DND-41 (cell line): ENCODE measurements around the gene AGPAT4.
"Not testable (repeated sequence)": the region's sequence is repeated elsewhere in the genome, so short reads cannot be mapped to it uniquely, and the experiment has no call there.

ENCODE experiments used
- ATAC-seq: fragments of 200-7000 bp; cut with Tn5 transposase; 3 replicates; pipeline ENCODE4 v1.9.1; 2021; ENCODE audit warnings: low read depth; ENCODE audit not compliant: insufficient read depth
- DNase-seq: peaks from one replicate; pipeline ENCODE4 v3.0.0-alpha.2; 2020
- H2AFZ ChIP-seq: 2 replicates; pipeline ENCODE4 v1.6.0; 2012; ENCODE audit warnings: low read depth, low read length
- H3K27ac ChIP-seq: 2 replicates; pipeline ENCODE4 v1.5.1; 2012; ENCODE audit warnings: low read length, inconsistent platforms
- H3K27me3 ChIP-seq: fragments of 200-600 bp; sonication (generic); 2 replicates; pipeline ENCODE4 v1.6.0; 2012; ENCODE audit warnings: low read length, mild to moderate bottlenecking, inconsistent platforms; ENCODE audit not compliant: insufficient read depth, poor library complexity
- H3K36me3 ChIP-seq: 2 replicates; pipeline ENCODE4 v1.5.1; 2012; ENCODE audit warnings: low read length, inconsistent platforms; ENCODE audit not compliant: insufficient read depth
- H3K4me1 ChIP-seq: 2 replicates; pipeline ENCODE4 v1.5.1; 2012; ENCODE audit warnings: mild to moderate bottlenecking, low read length; ENCODE audit not compliant: insufficient read depth
- H3K4me2 ChIP-seq: 2 replicates; pipeline ENCODE4 v1.6.0; 2012; ENCODE audit warnings: mild to moderate bottlenecking, moderate library complexity, low read length, inconsistent platforms; ENCODE audit not compliant: insufficient read depth
- H3K4me3 ChIP-seq, 2 experiments: fragments of 200-600 bp in 1 of 2; shearing (Covaris generic) in 1 of 2; 2 replicates each; pipeline ENCODE4 v1.5.1; 2012 to 2016; ENCODE audit warnings: inconsistent platforms in 2 of 2, low read length in 2 of 2, mild to moderate bottlenecking in 2 of 2, low read depth in 1 of 2, moderate library complexity in 1 of 2
- H3K79me2 ChIP-seq: 2 replicates; pipeline ENCODE4 v1.6.0; 2012; ENCODE audit warnings: low read length, inconsistent platforms; ENCODE audit not compliant: insufficient read depth
- H3K9ac ChIP-seq: 2 replicates; pipeline ENCODE4 v1.6.0; 2012; ENCODE audit warnings: low read depth, mild to moderate bottlenecking, inconsistent platforms, low read length, moderate library complexity
- H3K9me3 ChIP-seq: 2 replicates; pipeline ENCODE4 v1.5.1; 2012; ENCODE audit warnings: low read length, moderate library complexity, mild to moderate bottlenecking, inconsistent platforms; ENCODE audit not compliant: insufficient read depth, severe bottlenecking
- H4K20me1 ChIP-seq: 2 replicates; pipeline ENCODE4 v1.6.0; 2012; ENCODE audit warnings: low read length; ENCODE audit not compliant: insufficient read depth
- EZH2 ChIP-seq: IDR thresholded peaks from 3 replicates; pipeline ENCODE4 v1.6.1; 2012; ENCODE audit warnings: borderline replicate concordance, low read depth, mild to moderate bottlenecking, moderate library complexity, low read length, inconsistent platforms; ENCODE audit not compliant: severe bottlenecking
- TF ChIP-seq, protein P1 (sequence below): IDR thresholded peaks from 2 replicates; pipeline ENCODE4 v1.5.1; 2012; ENCODE audit warnings: borderline replicate concordance, low read length, moderate library complexity, mild to moderate bottlenecking; ENCODE audit not compliant: poor library complexity, severe bottlenecking; ENCODE audit errors: extremely low read depth

The AGPAT4 gene

GRCh38 chr6:161227004-161227960 is 46.6 kb downstream of the AGPAT4 start:
- Histone ChIP-seq H2AFZ (no peak overlapping the region), H3K9me3 (no peaks in the 10 kb centered on the region), H3K27ac (no peak overlapping the region), H3K79me2 (no peaks in the 10 kb centered on the region), H4K20me1 (no peaks in the 10 kb centered on the region), H3K4me1 (no peaks in the 10 kb centered on the region), H3K27me3 (no peaks in the 10 kb centered on the region), H3K4me3 (no peak overlapping the region), H3K9ac (no peak overlapping the region), H3K36me3 (no peaks in the 10 kb centered on the region), H3K4me2 (no peak overlapping the region)
- no peak for DNase-seq
- TF ChIP-seq, protein P1, sequence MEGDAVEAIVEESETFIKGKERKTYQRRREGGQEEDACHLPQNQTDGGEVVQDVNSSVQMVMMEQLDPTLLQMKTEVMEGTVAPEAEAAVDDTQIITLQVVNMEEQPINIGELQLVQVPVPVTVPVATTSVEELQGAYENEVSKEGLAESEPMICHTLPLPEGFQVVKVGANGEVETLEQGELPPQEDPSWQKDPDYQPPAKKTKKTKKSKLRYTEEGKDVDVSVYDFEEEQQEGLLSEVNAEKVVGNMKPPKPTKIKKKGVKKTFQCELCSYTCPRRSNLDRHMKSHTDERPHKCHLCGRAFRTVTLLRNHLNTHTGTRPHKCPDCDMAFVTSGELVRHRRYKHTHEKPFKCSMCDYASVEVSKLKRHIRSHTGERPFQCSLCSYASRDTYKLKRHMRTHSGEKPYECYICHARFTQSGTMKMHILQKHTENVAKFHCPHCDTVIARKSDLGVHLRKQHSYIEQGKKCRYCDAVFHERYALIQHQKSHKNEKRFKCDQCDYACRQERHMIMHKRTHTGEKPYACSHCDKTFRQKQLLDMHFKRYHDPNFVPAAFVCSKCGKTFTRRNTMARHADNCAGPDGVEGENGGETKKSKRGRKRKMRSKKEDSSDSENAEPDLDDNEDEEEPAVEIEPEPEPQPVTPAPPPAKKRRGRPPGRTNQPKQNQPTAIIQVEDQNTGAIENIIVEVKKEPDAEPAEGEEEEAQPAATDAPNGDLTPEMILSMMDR = no peak
- TF ChIP-seq EZH2 = no peak
- no peak for ATAC-seq

- H4K20me1 ChIP-seq = no peaks in the 10 kb centered on the region
- no peaks in the 10 kb centered on the region for H3K9me3 ChIP-seq
- no peaks in the 10 kb centered on the region for H3K4me1 ChIP-seq
- H3K27ac ChIP-seq = no peak overlapping the region
- no peaks in the 10 kb centered on the region for H3K79me2 ChIP-seq
- ATAC-seq (no peak), DNase-seq (no peak)
- TF ChIP-seq EZH2 = no peak
- TF ChIP-seq, protein P1 = no peak
- H3K4me3 ChIP-seq = no peak overlapping the region
- no peaks in the 10 kb centered on the region for H3K27me3 ChIP-seq
- no peaks in the 10 kb centered on the region for H3K36me3 ChIP-seq
- no peak overlapping the region for H3K4me2 ChIP-seq
- H3K9ac ChIP-seq = no peak overlapping the region
- H2AFZ ChIP-seq = no peak overlapping the region
Measured at GRCh38 chr6:161226009-161226964, 47.6 kb downstream of the AGPAT4 start.

GRCh38 chr6:161225681-161226008 is 48.2 kb downstream of the AGPAT4 start:
- no peak overlapping the region for H3K4me2 ChIP-seq
- H3K79me2 ChIP-seq = no peaks in the 10 kb centered on the region
- H4K20me1 ChIP-seq = no peaks in the 10 kb centered on the region
- H3K27ac ChIP-seq = no peak overlapping the region
- H3K9ac ChIP-seq = no peak overlapping the region
- TF ChIP-seq EZH2 = no peak
- TF ChIP-seq, protein P1 = no peak
- H3K36me3 ChIP-seq = no peaks in the 10 kb centered on the region
- no peak for DNase-seq
- no peak overlapping the region for H2AFZ ChIP-seq
- H3K4me1 ChIP-seq = no peaks in the 10 kb centered on the region
- H3K4me3 ChIP-seq = no peak overlapping the region
- H3K27me3 ChIP-seq = no peaks in the 10 kb centered on the region
- no peaks in the 10 kb centered on the region for H3K9me3 ChIP-seq
- no peak for ATAC-seq

GRCh38 chr6:161224951-161225680 is 48.7 kb downstream of the AGPAT4 start:
- not testable (repeated sequence) for H3K9ac ChIP-seq, H3K36me3 ChIP-seq, H3K4me3 ChIP-seq, H4K20me1 ChIP-seq, H3K27me3 ChIP-seq, H3K4me1 ChIP-seq, ATAC-seq, H3K9me3 ChIP-seq, H2AFZ ChIP-seq, DNase-seq, H3K27ac ChIP-seq, H3K4me2 ChIP-seq, H3K79me2 ChIP-seq
